ENCODE results near the gene GRM7. TPM values are rescaled to one million over a fixed set of nuclear protein-coding genes. Genes with fewer than 3 reads are reported as not detected.

GRM7 gene
- total and polyA plus RNA-seq, 2 donors (not counting 1 experiment from before 2014, with no cell fraction given) = not detected

DNA sequence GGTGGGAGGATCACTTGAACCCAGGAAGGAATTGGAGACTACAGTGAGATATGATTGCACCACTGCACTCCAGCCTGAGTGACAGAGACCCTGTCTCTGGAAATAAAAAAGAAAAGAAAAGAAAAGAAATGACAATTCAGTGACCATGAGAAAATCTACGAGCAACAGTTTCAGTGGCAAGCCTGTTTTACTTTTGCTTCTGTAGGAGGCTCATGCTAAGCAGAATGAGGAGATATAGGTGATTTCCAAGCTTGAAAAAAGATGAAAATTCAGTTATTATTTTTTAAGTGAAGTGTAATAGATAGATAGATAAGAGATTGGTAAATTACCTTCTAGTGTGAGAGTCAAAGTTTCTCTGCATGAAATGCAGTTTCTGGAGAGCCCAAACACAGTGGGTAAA is 651.1 kb downstream of the GRM7 start:
- ATAC-seq (ENCODE audit: low read depth) = no peak
- Mint-ChIP-seq H3K9me3 (ENCODE audit: insufficient read depth) (no peaks in the 10 kb centered on the region), H3K27ac (no peak overlapping the region), H3K4me3 (no peak overlapping the region), H3K4me1 (no peaks in the 10 kb centered on the region), H3K27me3 (no peaks in the 10 kb centered on the region)
- H3K79me2 ChIP-seq (ENCODE audit: control insufficient read depth, insufficient read depth, low read length) = no peaks in the 10 kb centered on the region
- H2AFZ ChIP-seq (ENCODE audit: insufficient read depth, low read depth, low read length, poor library complexity, severe bottlenecking) = no peak overlapping the region
- H3K9me3 ChIP-seq (ENCODE audit: control extremely low read depth in 1 of 3, control insufficient read depth in 2 of 3, insufficient read depth in 1 of 3, low read length in 2 of 3) = no peaks in the 10 kb centered on the region
- ChIA-PET POLR2A (no interaction called here), CTCF (no interaction called here)
- no peak overlapping the region for H3K4me2 ChIP-seq (replicated peaks; ENCODE audit: low read depth, low read length, poor library complexity, severe bottlenecking)
- intact Hi-C loops (cut with micrococcal nuclease) = no loop called here
- H3K27ac ChIP-seq (ENCODE audit: low read length in 2 of 2) = no peak overlapping the region
- no peak for TF ChIP-seq EZH2 (IDR thresholded peaks at IDR 0.05; ENCODE audit: borderline replicate concordance, insufficient read depth, low read depth, low read length, poor library complexity, severe bottlenecking)
- TF ChIP-seq, protein P1, sequence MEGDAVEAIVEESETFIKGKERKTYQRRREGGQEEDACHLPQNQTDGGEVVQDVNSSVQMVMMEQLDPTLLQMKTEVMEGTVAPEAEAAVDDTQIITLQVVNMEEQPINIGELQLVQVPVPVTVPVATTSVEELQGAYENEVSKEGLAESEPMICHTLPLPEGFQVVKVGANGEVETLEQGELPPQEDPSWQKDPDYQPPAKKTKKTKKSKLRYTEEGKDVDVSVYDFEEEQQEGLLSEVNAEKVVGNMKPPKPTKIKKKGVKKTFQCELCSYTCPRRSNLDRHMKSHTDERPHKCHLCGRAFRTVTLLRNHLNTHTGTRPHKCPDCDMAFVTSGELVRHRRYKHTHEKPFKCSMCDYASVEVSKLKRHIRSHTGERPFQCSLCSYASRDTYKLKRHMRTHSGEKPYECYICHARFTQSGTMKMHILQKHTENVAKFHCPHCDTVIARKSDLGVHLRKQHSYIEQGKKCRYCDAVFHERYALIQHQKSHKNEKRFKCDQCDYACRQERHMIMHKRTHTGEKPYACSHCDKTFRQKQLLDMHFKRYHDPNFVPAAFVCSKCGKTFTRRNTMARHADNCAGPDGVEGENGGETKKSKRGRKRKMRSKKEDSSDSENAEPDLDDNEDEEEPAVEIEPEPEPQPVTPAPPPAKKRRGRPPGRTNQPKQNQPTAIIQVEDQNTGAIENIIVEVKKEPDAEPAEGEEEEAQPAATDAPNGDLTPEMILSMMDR (IDR thresholded peaks at IDR 0.05) = no peak
- no peak overlapping the region for H3K4me3 ChIP-seq (ENCODE audit: control extremely low read depth in 1 of 5, extremely low read depth in 1 of 5, insufficient read depth in 1 of 5, low read depth in 2 of 5, low read length in 4 of 5)
- WGBS (ENCODE audit: insufficient coverage) = 50% methylated on average over 1 of the region's 1 CpG
- H3K27me3 ChIP-seq (replicated peaks in 1 of 4; ENCODE audit: control extremely low read depth in 1 of 4, control insufficient read depth in 3 of 4, insufficient read depth in 4 of 4, low read length in 3 of 4) = no peaks in the 10 kb centered on the region
- H4K20me1 ChIP-seq (ENCODE audit: control insufficient read depth, insufficient read depth, low read length, poor library complexity, severe bottlenecking) = no peaks in the 10 kb centered on the region
- no peaks in the 10 kb centered on the region for H3K4me1 ChIP-seq (ENCODE audit: control insufficient read depth in 2 of 2, insufficient read depth in 2 of 2, low read length in 2 of 2)
- DNase-seq = no peak
- H3K9ac ChIP-seq (ENCODE audit: low read length) = no peak overlapping the region
- H3K36me3 ChIP-seq (replicated peaks in 1 of 2; ENCODE audit: control extremely low read depth in 1 of 2, control insufficient read depth in 1 of 2, extremely low read depth in 1 of 2, insufficient read depth in 2 of 2, low read length in 1 of 2) = no peaks in the 10 kb centered on the region

DNA sequence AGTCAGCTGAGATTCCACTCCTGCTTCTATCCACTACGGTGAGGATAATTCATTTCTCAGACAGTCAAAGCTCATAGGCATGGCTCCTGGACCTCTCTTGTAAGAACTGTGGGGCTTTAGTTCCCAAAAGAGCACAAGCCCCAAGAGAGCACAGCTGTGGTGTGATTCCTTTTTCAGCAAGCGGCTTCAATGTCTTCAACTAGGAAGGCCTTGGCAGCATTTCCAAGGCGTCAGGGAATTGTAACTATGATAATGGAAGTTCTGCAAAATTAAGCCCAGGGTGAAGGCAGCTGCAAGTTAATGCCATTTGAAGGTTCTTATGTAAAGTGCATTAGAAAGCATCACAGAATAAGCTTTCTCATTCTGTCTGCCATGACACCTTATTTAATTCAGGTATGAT is 657.1 kb downstream of the GRM7 start:
- Histone ChIP-seq H3K79me2 (ENCODE audit: control insufficient read depth, insufficient read depth, low read length) (no peaks in the 10 kb centered on the region), H3K36me3 (replicated peaks in 1 of 2; ENCODE audit: control extremely low read depth in 1 of 2, control insufficient read depth in 1 of 2, extremely low read depth in 1 of 2, insufficient read depth in 2 of 2, low read length in 1 of 2) (no peaks in the 10 kb centered on the region), H3K4me1 (ENCODE audit: control insufficient read depth in 2 of 2, insufficient read depth in 2 of 2, low read length in 2 of 2) (no peaks in the 10 kb centered on the region), H3K9me3 (ENCODE audit: control extremely low read depth in 1 of 3, control insufficient read depth in 2 of 3, insufficient read depth in 1 of 3, low read length in 2 of 3) (no peaks in the 10 kb centered on the region), H3K4me2 (replicated peaks; ENCODE audit: low read depth, low read length, poor library complexity, severe bottlenecking) (no peak overlapping the region), H2AFZ (ENCODE audit: insufficient read depth, low read depth, low read length, poor library complexity, severe bottlenecking) (no peak overlapping the region), H4K20me1 (ENCODE audit: control insufficient read depth, insufficient read depth, low read length, poor library complexity, severe bottlenecking) (no peaks in the 10 kb centered on the region), H3K9ac (ENCODE audit: low read length) (no peak overlapping the region), H3K4me3 (ENCODE audit: control extremely low read depth in 1 of 5, extremely low read depth in 1 of 5, insufficient read depth in 1 of 5, low read depth in 2 of 5, low read length in 4 of 5) (no peak overlapping the region), H3K27me3 (replicated peaks in 1 of 4; ENCODE audit: control extremely low read depth in 1 of 4, control insufficient read depth in 3 of 4, insufficient read depth in 4 of 4, low read length in 3 of 4) (no peaks in the 10 kb centered on the region), H3K27ac (ENCODE audit: low read length in 2 of 2) (no peak overlapping the region)
- no peak for ATAC-seq (ENCODE audit: low read depth)
- no peak for TF ChIP-seq EZH2 (IDR thresholded peaks at IDR 0.05; ENCODE audit: borderline replicate concordance, insufficient read depth, low read depth, low read length, poor library complexity, severe bottlenecking)
- TF ChIP-seq, protein P1 (IDR thresholded peaks at IDR 0.05) = no peak
- CTCF ChIA-PET = no interaction called here
- POLR2A ChIA-PET = no interaction called here
- Mint-ChIP-seq H3K9me3 (ENCODE audit: insufficient read depth) (peaks cover 3% of the 10 kb centered on the region), H3K27ac (no peak overlapping the region), H3K27me3 (no peaks in the 10 kb centered on the region), H3K4me3 (no peak overlapping the region), H3K4me1 (no peaks in the 10 kb centered on the region)
- no peak for DNase-seq
- WGBS (ENCODE audit: insufficient coverage) = no CpG with 5 or more reads among the region's 3 CpGs
- intact Hi-C loops (cut with micrococcal nuclease) = no loop called here
